ENCODE results near the gene ENTR1.

Gene ENTR1

GRCh38 chr9:136353757-136354488, 56.5 kb downstream of the ENTR1 start:
- CTCF ChIA-PET, result interaction anchor here (1.1 to 1.5 kb wide), 2 partner anchors 9 to 12 kb away, joined by 3 to 10 read pairs; partner anchors contain the start of gene DNLZ
- POLR2A ChIA-PET, result interaction anchor here (0.5 kb wide), 1 partner anchor 373 kb away, joined by 6 read pairs; no protein-coding TSS in a partner anchor
- TF ChIP-seq CTCF (IDR thresholded peaks at IDR 0.05; ENCODE audit: control extremely low read depth, extremely low read depth, low read depth, missing control alignments), result no peak
- no peak for DNase-seq (ENCODE audit: extremely low spot score)

- CTCF ChIA-PET, result interaction anchor here (1.5 kb wide), 1 partner anchor 10 kb away, joined by 10 read pairs; the partner anchor contains the start of gene DNLZ
Observed at GRCh38 chr9:136353088-136353487, 57.3 kb downstream of the ENTR1 start.

GRCh38 chr9:136352682-136353081, 57.7 kb downstream of the ENTR1 start:
- CTCF ChIA-PET, result no interaction called here
- TF ChIP-seq CTCF (IDR thresholded peaks at IDR 0.05; ENCODE audit: control extremely low read depth, extremely low read depth, low read depth, missing control alignments), result no peak
- POLR2A ChIA-PET, result no interaction called here
- no peak for DNase-seq (ENCODE audit: extremely low spot score)

More at GRCh38 chr9:136353088-136353487, 57.3 kb downstream of the ENTR1 start:
- no peak for TF ChIP-seq CTCF (IDR thresholded peaks at IDR 0.05; ENCODE audit: control extremely low read depth, extremely low read depth, low read depth, missing control alignments)
- POLR2A ChIA-PET, result no interaction called here
- DNase-seq (ENCODE audit: extremely low spot score), result no peak
